ENCODE results near the gene MXRA8. TPM values are rescaled to one million over a fixed set of nuclear protein-coding genes. Genes with fewer than 3 reads are reported as not detected.

MXRA8 gene
- total RNA-seq, 1 experiment from 2014 or later = 25.3 TPM

DNA sequence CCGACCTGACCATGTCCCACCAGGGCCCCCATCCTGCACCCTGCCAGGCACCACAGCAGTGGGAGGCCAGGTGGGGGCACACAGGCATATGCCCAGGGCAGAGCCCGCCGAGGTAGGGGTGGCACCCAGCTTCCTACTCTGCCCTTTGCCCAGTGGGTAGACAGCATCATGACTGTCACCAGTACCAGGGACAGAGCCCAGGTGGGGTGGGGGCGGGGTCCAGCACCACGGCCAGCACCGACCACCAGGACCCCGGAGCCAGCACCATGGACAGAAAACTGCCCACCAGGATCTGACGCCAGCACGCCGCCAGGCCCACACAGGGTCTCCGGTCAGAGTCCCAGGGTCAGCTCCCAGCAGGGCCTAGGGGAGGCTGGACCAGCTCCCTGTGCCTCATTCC lies 23.5 kb downstream of the MXRA8 start:
- BruUV-seq (replicated peaks) = no TSS peak
- CTCF ChIA-PET = interaction anchor here (0.5 kb wide), 1 partner anchor 138 kb away, joined by 9 read pairs; no protein-coding TSS in a partner anchor
- ATAC-seq (no peak), DNase-seq (no peak)
- Histone ChIP-seq H2AFZ (ENCODE audit: low read length) (no peak overlapping the region), H3K4me2 (ENCODE audit: low read length) (no peak overlapping the region), H4K20me1 (ENCODE audit: low read length) (peaks cover 5% of the 10 kb centered on the region; the same call in 1 of the 2 replicates), H3F3A (ENCODE audit: low read length, unreplicated experiment) (no peaks in the 10 kb centered on the region), H3K27me3 (ENCODE audit: low read length) (no peaks in the 10 kb centered on the region), H3K9me2 (replicated peaks; ENCODE audit: low read length) (no peaks in the 10 kb centered on the region), H3K9me3 (ENCODE audit: low read length) (no peaks in the 10 kb centered on the region), H3K4me1 (ENCODE audit: insufficient read depth, low read length) (peaks cover 36% of the 10 kb centered on the region), H3K4me3 (ENCODE audit: low read length) (no peak overlapping the region), H3K79me2 (ENCODE audit: low read length) (no peaks in the 10 kb centered on the region; the same call in 1 of the 2 replicates), H3K27ac (ENCODE audit: low read length) (no peak overlapping the region), H3K36me3 (ENCODE audit: low read depth, low read length) (peaks cover 32% of the 10 kb centered on the region), H3K9ac (ENCODE audit: low read length) (no peak overlapping the region)
- TF ChIP-seq, protein P1, sequence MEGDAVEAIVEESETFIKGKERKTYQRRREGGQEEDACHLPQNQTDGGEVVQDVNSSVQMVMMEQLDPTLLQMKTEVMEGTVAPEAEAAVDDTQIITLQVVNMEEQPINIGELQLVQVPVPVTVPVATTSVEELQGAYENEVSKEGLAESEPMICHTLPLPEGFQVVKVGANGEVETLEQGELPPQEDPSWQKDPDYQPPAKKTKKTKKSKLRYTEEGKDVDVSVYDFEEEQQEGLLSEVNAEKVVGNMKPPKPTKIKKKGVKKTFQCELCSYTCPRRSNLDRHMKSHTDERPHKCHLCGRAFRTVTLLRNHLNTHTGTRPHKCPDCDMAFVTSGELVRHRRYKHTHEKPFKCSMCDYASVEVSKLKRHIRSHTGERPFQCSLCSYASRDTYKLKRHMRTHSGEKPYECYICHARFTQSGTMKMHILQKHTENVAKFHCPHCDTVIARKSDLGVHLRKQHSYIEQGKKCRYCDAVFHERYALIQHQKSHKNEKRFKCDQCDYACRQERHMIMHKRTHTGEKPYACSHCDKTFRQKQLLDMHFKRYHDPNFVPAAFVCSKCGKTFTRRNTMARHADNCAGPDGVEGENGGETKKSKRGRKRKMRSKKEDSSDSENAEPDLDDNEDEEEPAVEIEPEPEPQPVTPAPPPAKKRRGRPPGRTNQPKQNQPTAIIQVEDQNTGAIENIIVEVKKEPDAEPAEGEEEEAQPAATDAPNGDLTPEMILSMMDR (conservative IDR thresholded peaks at IDR 0.05; ENCODE audit: low read depth, low read length) = no peak
- no peak for TF ChIP-seq EZH2phosphoT487 (IDR thresholded peaks at IDR 0.05; ENCODE audit: borderline replicate concordance, low read length)
- no peak for TF ChIP-seq EZH2 (IDR thresholded peaks at IDR 0.05; ENCODE audit: low read length, unreplicated experiment)
- intact Hi-C loops (cut with micrococcal nuclease) = no loop called here
- POLR2A ChIA-PET (ENCODE audit: unreplicated experiment) = no interaction called here

DNA sequence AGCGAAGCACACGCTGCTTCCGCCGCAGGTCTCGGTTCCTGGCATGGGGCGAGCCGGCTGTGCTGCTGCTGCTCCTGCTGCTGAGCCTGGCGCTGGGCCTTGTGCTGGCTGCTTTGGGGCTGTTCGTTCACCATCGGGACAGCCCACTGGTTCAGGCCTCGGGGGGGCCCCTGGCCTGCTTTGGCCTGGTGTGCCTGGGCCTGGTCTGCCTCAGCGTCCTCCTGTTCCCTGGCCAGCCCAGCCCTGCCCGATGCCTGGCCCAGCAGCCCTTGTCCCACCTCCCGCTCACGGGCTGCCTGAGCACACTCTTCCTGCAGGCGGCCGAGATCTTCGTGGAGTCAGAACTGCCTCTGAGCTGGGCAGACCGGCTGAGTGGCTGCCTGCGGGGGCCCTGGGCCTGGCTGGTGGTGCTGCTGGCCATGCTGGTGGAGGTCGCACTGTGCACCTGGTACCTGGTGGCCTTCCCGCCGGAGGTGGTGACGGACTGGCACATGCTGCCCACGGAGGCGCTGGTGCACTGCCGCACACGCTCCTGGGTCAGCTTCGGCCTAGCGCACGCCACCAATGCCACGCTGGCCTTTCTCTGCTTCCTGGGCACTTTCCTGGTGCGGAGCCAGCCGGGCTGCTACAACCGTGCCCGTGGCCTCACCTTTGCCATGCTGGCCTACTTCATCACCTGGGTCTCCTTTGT lies 24.7 kb downstream of the MXRA8 start:
- peaks cover 36% of the 10 kb centered on the region for H3K4me1 ChIP-seq (ENCODE audit: insufficient read depth, low read length)
- DNase-seq (no peak), ATAC-seq (peak; percentile 2)
- no peaks in the 10 kb centered on the region for H3K79me2 ChIP-seq (ENCODE audit: low read length)
- ChIA-PET CTCF (no interaction called here), POLR2A (ENCODE audit: unreplicated experiment) (interaction anchor here (0.7 kb wide), 1 partner anchor 25 kb away, joined by 4 read pairs; no protein-coding TSS in a partner anchor)
- intact Hi-C loops (cut with micrococcal nuclease) = no loop called here
- H4K20me1 ChIP-seq (ENCODE audit: low read length) = peaks cover 5% of the 10 kb centered on the region; the same call in 1 of the 2 replicates
- peaks cover 27% of the 10 kb centered on the region for H3K36me3 ChIP-seq (ENCODE audit: low read depth, low read length)
- H3K9ac ChIP-seq (ENCODE audit: low read length) = no peak overlapping the region
- no peak overlapping the region for H3K4me3 ChIP-seq (ENCODE audit: low read length)
- H3K27ac ChIP-seq (ENCODE audit: low read length) = no peak overlapping the region
- no peaks in the 10 kb centered on the region for H3K9me3 ChIP-seq (ENCODE audit: low read length)
- H3K27me3 ChIP-seq (ENCODE audit: low read length) = no peaks in the 10 kb centered on the region
- no peak overlapping the region for H2AFZ ChIP-seq (ENCODE audit: low read length)
- TF ChIP-seq, protein P1 (conservative IDR thresholded peaks at IDR 0.05; ENCODE audit: low read depth, low read length) = no peak
- no peak for TF ChIP-seq EZH2phosphoT487 (IDR thresholded peaks at IDR 0.05; ENCODE audit: borderline replicate concordance, low read length)
- no peak for TF ChIP-seq EZH2 (IDR thresholded peaks at IDR 0.05; ENCODE audit: low read length, unreplicated experiment)
- no peaks in the 10 kb centered on the region for H3F3A ChIP-seq (ENCODE audit: low read length, unreplicated experiment)
- no peaks in the 10 kb centered on the region for H3K9me2 ChIP-seq (replicated peaks; ENCODE audit: low read length)
- H3K4me2 ChIP-seq (ENCODE audit: low read length) = no peak overlapping the region
- BruUV-seq (replicated peaks) = no TSS peak

Measured in PC-3 (cell line).